Sigmoid colon (tissue), 4 donors: Measurements from ENCODE around the gene TPM1.

Source experiments
- EP300 ChIP-seq, 4 donors: sonication (generic); formaldehyde crosslinking; IDR thresholded peaks; one replicate each; pipeline ENCODE4 v1.6.1; 2017; ENCODE audit warnings: antibody characterized with exemption in 4 of 4
- POLR2A ChIP-seq, 2 donors: fragments of 450-650 bp; IDR thresholded peaks; one replicate each; pipeline ENCODE4 v1.6.1; 2016; ENCODE audit warnings: antibody characterized with exemption in 2 of 2, mild to moderate bottlenecking in 2 of 2, moderate library complexity in 2 of 2
- POLR2AphosphoS5 ChIP-seq, 4 donors: sonication (generic); formaldehyde crosslinking; IDR thresholded peaks; one replicate each; pipeline ENCODE4 v1.6.1; 2017; ENCODE audit warnings: antibody characterized with exemption in 4 of 4
- TF ChIP-seq, protein P1 (sequence below), 4 experiments: fragments of 450-650 bp in 3 of 4; fragments of 200-600 bp in 1 of 4; IDR thresholded peaks; one replicate each; pipeline ENCODE4 v1.5.1; 2016 to 2019; ENCODE audit warnings: antibody characterized with exemption in 4 of 4, mild to moderate bottlenecking in 3 of 4, moderate library complexity in 2 of 4

DNA sequence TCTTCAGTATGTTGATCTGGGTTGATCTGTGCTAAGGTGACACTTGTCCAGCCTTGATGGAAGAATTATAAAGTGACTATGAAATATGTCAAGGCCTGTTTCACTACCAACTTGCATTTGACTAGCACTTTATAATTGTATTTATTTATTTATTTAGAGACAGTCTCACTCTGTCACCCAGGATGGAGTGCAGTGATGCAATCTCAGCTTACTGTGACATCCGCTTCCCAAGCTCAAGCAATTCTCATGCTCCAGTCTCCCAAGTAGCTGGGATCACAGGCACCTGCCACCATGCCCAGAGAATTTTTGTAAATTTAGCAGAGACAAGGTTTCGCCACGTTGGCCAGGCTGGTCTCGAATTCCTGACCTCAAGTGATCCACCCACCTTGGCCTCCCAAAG, 53.6 kb downstream of the TPM1 start:
- TF ChIP-seq, protein P1, sequence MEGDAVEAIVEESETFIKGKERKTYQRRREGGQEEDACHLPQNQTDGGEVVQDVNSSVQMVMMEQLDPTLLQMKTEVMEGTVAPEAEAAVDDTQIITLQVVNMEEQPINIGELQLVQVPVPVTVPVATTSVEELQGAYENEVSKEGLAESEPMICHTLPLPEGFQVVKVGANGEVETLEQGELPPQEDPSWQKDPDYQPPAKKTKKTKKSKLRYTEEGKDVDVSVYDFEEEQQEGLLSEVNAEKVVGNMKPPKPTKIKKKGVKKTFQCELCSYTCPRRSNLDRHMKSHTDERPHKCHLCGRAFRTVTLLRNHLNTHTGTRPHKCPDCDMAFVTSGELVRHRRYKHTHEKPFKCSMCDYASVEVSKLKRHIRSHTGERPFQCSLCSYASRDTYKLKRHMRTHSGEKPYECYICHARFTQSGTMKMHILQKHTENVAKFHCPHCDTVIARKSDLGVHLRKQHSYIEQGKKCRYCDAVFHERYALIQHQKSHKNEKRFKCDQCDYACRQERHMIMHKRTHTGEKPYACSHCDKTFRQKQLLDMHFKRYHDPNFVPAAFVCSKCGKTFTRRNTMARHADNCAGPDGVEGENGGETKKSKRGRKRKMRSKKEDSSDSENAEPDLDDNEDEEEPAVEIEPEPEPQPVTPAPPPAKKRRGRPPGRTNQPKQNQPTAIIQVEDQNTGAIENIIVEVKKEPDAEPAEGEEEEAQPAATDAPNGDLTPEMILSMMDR (IDR thresholded peaks at IDR 0.05), result no peak
- TF ChIP-seq EP300 (IDR thresholded peaks at IDR 0.05), result no peak
- no peak for TF ChIP-seq POLR2A (IDR thresholded peaks at IDR 0.05)
- no peak for TF ChIP-seq POLR2AphosphoS5 (IDR thresholded peaks at IDR 0.05)
